Right ventricle myocardium inferior (tissue), 1 donor: ENCODE data around the gene CD58. TPM values are rescaled to one million over a fixed set of nuclear protein-coding genes. Genes with fewer than 3 reads are reported as not detected.

Source experiments
- ATAC-seq: fragments of 200-7000 bp; cut with Tn5 transposase; one replicate; pipeline ENCODE4 v1.9.1; 2020; ENCODE audit warnings: mild to moderate bottlenecking, moderate library complexity
- DNase-seq: peaks from one replicate; pipeline ENCODE4 v3.0.0; 2021; ENCODE audit errors: missing footprints
- intact Hi-C: fragments of 100-400 bp; cut with DNase I; formaldehyde crosslinking; loops from one replicate; pipeline ENCODE4 v1.11.0; 2022
- total RNA-seq: library from RNA; stranded (reverse); fragmentation: NEBNext Ultra II Directional; extraction: Animal tissue kit (Norgen Biotek cat#: 25700); gene quantifications from one replicate; pipeline ENCODE4 v1.2.1, GENCODE V29; 2021
- donor health status: DM: no; HTN: yes; CAD: no; lungs with severe emphysema.

Gene CD58
- total RNA-seq, 1 donor from 2014 or later = 30.1 TPM

DNA sequence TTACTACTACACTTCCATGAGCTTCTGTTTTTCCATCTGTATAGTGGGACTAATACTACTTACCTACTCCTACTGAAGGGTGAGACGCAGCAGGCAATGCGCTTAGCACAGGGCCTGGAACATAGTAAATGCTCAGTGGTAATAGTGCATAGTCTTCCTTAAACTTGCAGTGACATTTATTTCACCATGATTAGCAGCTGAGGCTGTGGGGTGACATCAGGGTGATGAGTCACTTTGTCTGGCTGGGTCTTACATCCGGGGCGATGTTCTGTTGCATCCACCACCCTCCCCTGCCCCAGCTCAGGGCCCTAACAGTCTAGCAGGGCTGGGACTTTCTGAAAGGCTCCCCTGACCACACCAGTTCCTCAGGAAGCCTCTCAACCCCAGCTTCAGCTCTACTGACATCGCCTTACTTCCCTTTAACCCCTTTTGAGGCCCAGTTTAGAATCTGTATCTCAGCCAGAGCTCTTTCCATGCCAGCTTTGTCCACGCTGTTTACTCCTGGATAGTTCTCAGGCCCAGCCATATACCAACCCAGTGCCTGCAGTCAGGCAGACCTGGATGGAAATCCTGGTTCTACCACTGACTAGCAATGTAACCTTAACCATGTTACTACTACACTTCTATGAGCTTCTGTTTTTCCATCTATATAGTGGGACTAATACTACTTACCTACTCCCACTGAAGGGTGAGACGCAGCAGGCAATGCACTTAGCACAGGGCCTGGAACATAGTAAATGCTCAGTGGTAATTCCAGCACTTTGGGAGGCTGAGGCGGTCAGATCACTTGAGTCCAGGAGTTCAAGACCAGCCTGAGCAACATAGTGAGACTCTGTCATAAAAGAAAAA lies 66.3 kb downstream of the CD58 start:
- peak; percentile 73 for ATAC-seq
- intact Hi-C loops = no loop called here
- DNase-seq = peak; percentile 92

DNA sequence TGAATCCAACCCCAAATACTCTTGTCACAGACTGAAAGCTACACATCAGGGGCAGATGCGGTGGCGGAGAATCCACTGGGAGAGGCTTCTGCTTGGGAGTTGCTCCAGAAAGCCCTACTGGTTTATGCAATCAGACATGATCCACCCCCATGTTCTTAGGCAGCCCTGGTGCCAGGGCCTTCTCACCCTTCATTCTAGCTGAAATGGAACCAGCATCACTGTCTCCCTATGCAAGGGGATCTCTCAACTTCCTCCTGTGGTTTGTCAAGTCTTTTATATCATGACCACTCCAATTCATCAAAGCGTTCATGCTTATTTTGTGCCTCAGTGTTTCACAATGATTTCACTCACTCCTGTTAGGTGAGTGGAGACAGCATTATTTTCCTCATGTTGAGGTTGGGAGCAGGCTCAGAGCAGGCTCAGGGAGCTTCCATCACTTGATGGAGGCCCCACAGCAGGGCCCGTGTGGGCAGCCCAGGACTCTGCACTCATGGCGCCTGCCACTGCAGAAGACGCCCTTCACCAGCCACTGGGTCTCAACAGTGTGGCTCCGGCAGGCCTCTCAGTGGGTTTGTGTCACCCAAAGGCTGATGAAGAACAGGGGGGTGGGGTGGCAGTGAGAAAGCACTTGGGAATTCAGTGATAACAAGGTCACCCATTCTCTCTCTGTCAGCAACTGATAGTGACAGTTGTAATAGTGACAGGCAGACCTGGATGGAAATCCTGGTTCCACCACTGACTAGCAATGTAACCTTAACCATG lies 67.1 kb downstream of the CD58 start:
- ATAC-seq = peak; percentile 58
- intact Hi-C loops = no loop called here
- DNase-seq = no peak

DNA sequence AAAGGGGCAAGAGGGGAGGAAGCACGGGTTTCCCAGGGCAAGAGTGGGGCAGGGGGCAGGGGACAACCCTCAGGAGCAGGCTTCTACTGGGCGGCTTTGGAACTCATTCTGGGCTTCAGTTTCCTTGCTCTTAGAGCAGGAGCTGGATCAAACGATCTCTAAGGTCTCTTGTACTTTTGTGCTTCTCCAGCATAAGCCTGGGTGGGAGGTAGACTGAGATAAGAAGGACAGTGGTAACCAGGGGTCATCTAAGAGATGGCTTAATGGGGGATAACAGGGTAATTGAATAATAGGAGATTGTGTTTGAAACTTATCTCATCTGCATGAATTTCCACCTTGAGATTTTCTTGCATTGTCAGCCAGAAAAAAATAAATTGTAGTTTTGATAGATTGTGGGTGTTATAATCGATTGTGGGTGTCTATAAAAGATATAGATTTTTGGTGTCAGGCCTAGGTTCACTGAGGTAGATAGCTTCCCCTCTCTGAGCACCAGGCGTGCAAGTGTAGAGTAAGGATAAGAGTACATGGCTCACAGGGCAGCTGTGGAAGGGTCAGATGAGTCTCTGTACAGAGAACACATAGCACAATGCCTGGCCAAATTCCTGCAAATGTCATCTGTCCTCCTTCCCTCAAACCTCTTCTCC lies 68.0 kb downstream of the CD58 start:
- ATAC-seq (no peak), DNase-seq (no peak)
- intact Hi-C loops = no loop called here

DNA sequence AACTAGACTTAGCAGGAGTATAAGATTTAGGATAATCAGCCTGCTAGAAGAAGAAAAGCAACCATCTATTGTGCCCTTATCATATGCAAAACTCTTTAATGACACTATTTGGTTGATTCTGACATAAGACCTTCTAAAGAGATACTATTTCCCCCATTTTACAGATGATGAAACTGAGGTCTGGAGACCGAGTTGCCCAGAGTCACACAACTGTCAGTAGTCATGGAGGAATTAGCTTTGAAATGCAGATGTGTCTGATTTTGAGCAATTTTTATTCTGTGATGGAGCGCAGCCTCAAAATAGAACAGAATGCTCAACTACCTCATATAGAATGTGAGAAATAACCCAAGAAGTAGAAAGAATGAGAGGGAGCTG lies 69.0 kb downstream of the CD58 start:
- ATAC-seq = no peak
- intact Hi-C loops = no loop called here
- no peak for DNase-seq

DNA sequence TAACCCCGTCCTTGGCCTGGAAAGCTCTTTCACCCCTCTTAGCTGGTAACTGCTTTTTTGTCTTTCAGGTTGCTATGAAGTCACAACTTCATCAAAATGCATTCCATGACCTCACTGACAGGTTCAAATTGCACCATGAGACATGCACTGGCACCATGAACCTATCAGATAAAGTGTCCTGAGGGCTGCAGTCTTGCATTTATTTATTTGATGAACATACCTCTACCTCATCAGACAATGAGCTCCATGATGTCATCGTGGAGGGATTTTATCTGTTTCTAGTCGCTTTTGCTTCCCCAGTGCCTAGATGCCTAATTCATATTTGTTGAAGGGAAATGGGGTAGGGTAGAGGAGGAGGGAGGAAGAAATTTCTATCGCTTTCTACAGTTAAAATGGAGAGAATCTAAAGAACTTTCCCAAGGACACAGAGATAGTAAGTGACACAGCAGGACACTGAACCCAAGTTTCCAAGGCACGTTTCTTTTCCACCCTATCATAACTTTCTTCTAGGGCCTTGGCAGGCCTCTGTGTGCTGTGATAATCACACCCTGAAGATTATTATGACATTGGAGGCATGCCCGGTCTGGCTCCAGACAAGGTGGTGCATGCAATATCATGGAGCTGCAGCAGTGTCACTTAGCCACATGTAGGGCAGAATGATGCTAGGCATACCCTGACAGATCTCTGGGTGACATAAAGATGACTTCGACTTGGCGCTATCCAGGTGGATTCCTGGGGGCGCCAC lies 69.5 kb downstream of the CD58 start:
- ATAC-seq (peak; percentile 38), DNase-seq (no peak)
- intact Hi-C loops = no loop called here

DNA sequence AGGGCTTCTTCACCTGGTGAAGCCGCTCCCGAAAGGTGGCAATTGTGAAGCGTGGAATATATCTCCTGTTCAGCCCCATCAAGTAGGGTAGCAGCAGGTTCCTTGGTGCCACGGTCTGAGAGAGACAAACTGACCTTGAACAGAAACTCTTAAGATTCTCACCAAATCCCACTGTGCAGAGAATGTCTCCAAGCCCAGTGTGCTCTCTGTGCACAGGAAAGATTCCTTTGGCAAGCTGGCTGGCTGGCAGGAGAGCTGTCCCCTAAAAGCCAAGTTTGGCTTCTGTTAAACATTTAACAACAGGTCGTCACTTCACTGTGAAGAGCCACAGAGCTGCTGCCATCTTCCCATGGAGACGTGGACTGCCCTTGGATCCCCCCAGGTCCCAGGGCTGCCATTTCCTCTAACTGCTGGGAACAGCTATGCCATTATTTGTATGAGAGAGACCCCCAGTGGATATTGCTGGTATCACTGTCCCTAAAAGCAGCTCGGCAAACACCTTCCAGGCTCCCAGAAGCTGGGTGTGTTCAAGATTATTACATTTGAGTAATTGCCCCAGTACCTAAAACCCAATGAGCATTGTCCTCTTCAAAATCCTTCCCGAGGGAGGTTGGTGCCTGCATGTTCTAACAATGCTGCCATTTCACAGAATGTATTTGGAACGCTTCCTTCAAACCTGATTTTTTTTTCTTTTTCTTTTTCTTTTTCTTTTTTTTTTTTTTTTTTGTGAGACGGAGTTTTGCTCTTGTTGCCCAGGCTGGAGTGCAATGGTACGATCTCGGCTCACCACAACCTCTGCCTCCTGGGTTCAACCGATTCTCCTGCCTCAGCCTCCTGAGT lies 71.8 kb downstream of the CD58 start:
- intact Hi-C loops = loop anchor here (1.0 to 5.0 kb wide), 2 partner anchors 360 to 692 kb away; no protein-coding TSS in a partner anchor
- ATAC-seq (peak; percentile 76), DNase-seq (peak; percentile 76)

DNA sequence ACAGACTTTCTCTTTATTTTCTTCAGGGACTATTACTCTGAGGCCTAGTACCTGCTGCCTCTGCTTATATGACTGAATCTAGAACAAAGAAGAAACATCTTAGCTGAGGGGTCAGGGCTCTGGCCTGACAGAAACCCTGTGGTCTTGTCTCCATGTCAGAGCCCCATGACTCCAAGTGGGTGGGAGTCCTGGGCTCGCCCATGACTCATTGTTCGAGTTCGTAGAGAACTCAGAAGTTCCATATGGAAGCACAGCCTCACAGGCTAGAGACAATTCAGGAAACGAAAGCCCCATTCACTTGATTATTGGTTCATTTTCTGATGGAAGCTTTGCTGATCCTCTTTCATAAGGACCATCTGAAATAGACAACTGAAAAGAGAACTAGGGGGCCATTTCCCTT lies 73.2 kb downstream of the CD58 start:
- ATAC-seq (no peak), DNase-seq (no peak)

DNA sequence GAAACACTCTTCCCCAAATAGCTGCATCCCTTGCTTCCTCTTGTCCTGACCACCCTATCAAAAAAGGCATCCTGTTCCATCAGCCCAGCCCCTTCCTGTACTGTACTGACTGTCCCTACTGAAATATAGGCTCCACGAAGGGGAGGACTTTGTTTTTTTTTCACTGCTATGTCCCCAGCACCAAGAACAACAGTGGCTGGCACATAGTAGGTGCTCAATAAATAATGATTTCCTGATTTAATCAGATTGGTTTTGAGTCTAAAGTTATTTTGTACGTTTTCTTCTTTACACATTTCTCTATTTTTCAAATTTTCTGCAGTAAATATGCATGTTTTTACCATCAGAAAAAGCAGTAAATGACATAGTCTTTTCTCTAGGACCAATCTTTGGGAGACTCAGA lies 73.9 kb downstream of the CD58 start:
- no peak for DNase-seq
- no peak for ATAC-seq
- intact Hi-C loops = loop anchor here (5.0 kb wide), 1 partner anchor 690 kb away; no protein-coding TSS in a partner anchor

More for the DNA sequence above, 73.2 kb downstream of the CD58 start:
- intact Hi-C loops = loop anchor here (5.0 kb wide), 1 partner anchor 690 kb away; no protein-coding TSS in a partner anchor

DNA sequence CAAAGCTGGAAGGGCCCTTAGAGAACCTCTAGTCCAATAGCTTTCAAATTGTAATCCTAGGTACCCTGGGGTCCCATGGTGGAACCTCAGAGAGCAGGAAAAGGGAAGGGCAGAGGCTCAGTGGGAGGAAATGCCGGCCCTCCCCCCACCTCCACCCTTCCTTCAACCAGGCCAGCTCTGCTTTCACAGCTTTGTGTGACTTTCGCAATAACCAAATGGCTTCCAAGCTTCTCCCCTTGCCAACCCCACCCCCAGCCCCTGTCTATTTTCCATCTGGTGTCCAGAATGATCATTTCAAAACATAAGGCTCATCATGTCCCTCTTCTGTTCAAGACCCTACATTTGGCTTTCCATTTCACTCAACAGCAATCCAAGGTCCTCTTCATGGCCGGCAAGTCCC lies 74.4 kb downstream of the CD58 start:
- intact Hi-C loops = loop anchor here (5.0 kb wide), 1 partner anchor 689 kb away; no protein-coding TSS in a partner anchor
- ATAC-seq (peak; percentile 68), DNase-seq (peak; percentile 82)

DNA sequence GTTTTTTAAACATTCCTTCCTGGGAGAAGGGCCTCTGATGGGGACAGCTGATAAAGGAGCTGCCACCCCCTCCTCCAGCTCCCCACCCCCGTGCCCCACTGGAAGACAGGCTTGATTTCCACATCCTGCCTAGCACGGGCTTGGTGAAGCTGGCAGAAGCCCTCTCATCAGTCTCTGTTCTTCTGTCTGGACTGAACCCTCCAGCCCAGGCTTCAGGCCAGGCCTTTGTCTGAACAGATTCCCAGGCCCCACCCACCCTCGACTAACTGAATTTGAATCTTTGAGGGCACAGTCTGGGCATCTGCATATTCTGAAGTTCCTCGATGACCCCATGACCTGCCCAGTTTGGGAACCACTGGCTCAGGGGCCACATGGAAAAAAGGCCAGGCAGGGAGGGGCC lies 75.3 kb downstream of the CD58 start:
- ATAC-seq (no peak), DNase-seq (no peak)
- intact Hi-C loops = loop anchor here (5.0 kb wide), 1 partner anchor 688 kb away; no protein-coding TSS in a partner anchor

DNA sequence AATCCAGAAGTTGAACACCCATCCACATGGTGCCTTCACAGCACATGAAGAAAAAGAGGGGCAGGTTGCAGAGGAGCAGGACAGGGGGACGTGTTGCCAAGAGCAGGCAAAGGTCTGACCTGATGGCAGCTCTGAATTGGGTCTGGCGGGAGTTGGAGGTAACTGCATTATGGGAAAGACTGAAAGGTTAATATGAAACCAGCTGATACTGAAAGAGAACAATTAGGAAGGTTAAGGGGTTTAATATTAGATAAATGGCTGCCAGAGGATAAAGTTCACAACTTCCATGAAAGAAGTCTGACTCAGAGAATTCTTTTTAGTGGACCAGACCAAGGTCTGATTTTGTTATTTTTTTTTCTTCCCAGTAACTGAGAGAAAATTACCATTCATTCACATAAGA lies 76.1 kb downstream of the CD58 start:
- ATAC-seq = no peak
- intact Hi-C loops = loop anchor here (5.0 kb wide), 1 partner anchor 687 kb away; no protein-coding TSS in a partner anchor
- no peak for DNase-seq

DNA sequence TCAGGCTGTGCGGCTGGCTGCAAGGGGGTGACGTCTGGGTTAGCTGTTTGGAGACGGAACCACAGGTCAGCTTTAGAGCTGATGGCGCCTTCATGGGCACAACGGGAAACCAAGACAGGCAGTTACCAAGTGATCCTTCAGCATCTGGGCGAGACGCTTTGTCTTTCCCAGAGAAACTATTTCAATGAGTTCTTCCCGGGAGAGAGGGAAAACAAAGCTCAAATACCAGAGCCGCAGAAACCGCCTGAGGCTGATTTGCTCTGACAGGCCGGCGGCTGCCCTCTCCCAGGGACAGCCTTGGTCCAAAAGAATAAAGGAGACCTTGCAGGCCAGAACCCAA lies 76.5 kb downstream of the CD58 start:
- intact Hi-C loops = no loop called here
- ATAC-seq (no peak), DNase-seq (no peak)

DNA sequence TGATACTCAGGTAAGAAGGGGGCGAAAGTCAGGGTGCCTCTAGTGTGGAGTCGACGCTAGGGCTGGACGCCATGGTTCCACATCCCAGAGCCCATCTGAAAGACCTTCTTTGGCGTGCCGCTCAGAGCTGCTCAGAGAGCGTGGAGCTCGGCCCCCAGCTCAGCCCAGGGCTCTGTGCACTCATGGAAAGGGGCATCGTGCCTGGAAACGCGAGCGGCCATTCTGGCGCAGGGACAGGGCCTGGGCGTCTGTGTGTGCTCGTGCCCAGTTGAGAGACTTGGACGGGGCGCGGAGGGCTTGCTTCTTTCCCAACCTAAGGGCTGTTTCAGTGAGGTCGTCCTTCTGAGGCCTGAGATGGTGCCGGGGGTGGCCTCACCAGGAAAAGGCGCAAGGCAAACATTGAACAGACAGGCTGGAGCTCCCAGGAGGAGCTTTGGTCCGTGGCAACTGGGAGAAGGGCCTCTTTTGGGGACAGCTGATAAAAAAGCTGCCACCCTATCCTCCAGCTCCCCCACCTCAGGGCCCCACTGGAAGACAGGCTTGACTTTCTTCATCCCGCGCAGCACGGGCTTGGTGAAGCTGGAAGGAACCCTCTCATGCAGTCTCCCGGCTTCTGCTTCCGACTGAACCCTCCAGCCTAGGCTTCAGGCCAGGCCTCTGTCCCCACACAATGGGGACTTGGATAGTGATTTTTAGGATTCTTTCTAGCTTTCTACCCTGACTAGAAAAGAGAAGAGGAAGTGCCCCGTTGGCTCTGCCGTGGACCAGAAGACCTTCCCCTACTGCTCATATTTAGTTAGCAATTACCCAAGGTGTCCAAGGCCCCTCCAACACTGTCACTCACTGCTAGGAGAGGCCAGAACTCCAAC lies 77.1 kb downstream of the CD58 start:
- intact Hi-C loops = no loop called here
- no peak for DNase-seq
- no peak for ATAC-seq

DNA sequence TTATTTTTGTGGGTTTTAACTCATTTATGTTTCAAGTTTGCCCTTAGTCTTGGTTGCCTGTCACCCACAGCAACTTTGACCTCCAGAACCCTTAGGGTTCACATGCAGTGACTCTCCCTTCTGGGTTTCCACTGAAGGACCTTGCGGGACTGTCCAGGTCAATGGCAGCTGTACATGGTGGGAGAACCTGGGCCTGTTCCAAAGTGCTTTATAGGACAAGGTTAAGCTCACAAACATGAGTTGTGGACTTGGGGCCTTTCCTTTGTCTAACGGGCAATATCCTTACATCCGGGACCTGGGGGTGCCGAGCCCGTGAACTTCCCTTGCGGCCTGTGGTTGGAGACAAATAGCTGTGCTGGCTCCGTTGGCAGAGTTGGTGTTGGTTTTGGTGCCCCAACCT lies 77.8 kb downstream of the CD58 start:
- intact Hi-C loops = no loop called here
- ATAC-seq = no peak
- no peak for DNase-seq

DNA sequence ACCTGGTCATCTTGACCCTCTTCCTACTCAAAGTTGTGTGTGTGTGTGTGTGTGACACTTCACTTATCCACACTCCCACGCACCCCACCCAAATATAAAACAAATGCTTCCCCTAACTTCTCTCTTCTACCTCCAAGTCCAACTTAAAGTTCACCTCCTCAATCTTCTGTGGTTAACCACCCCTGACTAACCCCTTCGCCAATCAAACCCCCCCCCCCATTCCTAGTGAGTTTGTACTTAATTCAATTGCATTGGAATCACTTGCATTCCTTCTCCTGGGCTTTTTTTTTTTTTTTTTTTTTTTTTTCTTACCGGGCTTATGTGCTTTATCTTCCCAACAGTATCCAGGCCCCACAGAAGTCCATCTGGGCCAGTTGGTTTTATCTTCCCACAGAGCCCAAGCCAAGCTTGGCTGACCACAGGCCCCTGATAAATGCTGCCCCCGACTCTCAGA lies 78.4 kb downstream of the CD58 start:
- ATAC-seq (no peak), DNase-seq (no peak)
- intact Hi-C loops = no loop called here

DNA sequence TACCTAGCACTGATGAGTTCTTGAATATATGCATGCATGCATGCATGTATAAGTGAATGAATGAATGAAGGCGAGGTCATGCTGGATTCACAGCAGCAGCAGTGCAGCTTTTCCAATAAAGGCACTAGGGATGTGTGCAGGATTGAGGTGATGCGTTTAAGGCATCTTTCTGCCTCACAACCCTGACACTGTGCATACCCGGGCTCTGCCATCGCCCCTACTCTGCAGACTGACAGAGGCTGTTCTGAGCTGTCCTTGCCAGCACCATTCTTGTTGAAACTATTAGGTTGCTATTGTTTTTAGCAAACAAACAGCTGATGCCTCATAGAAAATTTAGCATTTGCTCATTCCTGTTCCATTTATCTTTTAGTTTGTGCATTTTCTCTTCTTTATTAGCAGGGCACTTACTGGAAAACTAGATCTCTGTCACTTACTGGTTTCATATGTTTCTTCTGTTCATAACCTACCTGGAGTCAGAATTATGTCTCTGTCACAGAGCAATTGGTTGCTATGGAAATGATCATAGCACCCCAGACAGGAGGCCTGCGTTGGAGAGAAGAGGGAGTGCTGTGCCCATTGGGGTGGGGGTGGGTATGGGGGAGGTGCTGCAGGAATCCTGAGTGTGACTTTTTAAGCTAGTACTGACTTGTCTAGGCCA lies 79.0 kb downstream of the CD58 start:
- ATAC-seq (no peak), DNase-seq (no peak)
- intact Hi-C loops = no loop called here
